GM20000 (cell line): ENCODE results near the gene VWA3B.
A peak's percentile ranks its signal among the peaks of the same experiment; 100 is the strongest.

ENCODE experiments used
- DNase-seq: peaks from one replicate; pipeline ENCODE4 v3.0.0; 2012; ENCODE audit warnings: low spot score
- TF ChIP-seq, protein P1 (sequence below): IDR thresholded peaks from 2 replicates; pipeline ENCODE4 v1.5.1; 2012; ENCODE audit warnings: mild to moderate bottlenecking, control low read depth; ENCODE audit errors: extremely low read depth, missing control alignments

VWA3B gene

DNA sequence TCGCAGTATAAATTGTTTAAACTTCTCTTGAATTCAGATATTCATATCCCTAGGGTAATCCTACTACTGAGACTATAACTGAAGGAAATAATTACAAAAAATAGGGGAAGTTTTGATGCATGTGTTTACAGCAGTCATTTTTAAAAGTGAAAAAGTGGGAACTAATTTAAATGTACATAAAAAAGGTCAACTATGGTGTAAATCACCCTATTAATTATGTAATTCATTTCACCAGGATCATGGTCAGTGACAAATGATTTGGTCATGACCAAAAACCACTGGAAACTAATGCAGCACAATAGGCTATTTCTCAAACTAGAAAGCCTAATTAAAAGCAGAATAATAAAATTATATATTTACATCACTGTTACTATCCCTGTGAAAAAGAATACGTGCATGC, 254.3 kb downstream of the VWA3B start:
- TF ChIP-seq, protein P1, sequence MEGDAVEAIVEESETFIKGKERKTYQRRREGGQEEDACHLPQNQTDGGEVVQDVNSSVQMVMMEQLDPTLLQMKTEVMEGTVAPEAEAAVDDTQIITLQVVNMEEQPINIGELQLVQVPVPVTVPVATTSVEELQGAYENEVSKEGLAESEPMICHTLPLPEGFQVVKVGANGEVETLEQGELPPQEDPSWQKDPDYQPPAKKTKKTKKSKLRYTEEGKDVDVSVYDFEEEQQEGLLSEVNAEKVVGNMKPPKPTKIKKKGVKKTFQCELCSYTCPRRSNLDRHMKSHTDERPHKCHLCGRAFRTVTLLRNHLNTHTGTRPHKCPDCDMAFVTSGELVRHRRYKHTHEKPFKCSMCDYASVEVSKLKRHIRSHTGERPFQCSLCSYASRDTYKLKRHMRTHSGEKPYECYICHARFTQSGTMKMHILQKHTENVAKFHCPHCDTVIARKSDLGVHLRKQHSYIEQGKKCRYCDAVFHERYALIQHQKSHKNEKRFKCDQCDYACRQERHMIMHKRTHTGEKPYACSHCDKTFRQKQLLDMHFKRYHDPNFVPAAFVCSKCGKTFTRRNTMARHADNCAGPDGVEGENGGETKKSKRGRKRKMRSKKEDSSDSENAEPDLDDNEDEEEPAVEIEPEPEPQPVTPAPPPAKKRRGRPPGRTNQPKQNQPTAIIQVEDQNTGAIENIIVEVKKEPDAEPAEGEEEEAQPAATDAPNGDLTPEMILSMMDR: no peak
- DNase-seq: no peak

DNA sequence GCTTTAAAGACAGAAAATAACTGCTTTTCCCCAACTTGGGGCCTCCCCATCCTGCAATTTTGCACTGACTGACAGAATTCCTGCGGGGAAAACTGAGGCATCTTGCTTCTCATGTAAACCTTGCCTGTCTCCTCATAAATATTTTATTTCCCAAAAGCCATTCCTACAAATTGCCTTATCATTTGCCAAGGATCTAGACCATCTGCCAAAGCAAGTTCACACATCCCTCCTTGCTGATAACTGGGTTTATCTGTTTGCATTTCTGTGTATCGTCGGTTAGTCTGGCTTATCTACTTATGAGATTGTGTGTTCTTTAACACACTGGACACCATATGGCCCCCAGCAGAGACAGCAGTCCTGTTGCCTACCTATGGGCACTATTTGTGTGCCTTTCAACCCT, 256.3 kb downstream of the VWA3B start:
- TF ChIP-seq, protein P1: no peak
- no peak for DNase-seq

DNA sequence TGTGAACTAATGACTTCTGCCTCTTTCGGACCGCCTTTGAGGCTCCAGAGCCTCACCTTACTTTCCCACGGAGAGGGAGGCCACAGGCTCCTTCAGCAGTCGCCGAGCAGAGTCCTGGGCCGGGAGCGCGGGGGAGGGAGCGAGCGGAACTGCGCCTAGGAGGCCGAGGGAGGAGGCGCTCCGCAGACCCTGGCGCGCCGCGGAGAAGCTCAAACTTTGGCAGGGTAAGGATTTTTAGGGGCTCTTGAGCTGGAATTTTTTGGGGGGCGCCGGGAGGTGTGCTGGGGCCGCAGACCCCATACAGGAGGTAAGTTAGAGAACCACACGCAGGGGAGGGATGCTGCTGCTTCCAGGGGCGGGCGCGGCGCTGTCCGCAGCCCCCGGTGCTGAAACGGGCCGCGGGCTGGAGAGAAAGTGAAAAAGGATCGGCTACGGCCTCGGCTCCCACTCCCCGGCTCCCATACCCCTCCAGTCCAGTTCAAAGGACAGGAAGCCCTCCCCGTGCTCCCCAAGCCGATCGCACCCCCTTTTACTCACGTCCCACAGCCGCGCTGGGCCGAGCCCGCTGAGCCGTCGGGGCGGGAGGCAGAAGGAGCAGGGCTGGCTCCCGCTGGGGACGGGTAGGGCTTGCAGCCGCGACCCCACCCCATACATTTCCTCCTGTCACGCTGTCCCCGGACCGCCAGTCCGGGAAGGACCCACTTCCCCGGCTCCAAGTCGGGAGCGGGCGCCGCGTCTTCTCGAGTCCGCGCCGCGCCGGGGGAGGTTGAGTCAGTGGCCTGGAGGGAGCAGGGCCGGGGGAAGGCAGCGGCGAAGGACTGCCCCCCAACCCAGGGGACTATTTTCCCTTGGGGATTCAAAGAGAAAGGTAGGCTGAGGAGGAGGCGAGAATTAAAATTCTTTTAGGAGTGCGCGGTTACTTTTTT, 259.6 kb downstream of the VWA3B start, which contains the start of gene CNGA3:
Gene CNGA3, plus strand, starts transcription at position 146 of the 926 bp plus-strand sequence. CDS start 23,520 bp downstream, outside the sequence.
- TF ChIP-seq, protein P1: no peak

DNA sequence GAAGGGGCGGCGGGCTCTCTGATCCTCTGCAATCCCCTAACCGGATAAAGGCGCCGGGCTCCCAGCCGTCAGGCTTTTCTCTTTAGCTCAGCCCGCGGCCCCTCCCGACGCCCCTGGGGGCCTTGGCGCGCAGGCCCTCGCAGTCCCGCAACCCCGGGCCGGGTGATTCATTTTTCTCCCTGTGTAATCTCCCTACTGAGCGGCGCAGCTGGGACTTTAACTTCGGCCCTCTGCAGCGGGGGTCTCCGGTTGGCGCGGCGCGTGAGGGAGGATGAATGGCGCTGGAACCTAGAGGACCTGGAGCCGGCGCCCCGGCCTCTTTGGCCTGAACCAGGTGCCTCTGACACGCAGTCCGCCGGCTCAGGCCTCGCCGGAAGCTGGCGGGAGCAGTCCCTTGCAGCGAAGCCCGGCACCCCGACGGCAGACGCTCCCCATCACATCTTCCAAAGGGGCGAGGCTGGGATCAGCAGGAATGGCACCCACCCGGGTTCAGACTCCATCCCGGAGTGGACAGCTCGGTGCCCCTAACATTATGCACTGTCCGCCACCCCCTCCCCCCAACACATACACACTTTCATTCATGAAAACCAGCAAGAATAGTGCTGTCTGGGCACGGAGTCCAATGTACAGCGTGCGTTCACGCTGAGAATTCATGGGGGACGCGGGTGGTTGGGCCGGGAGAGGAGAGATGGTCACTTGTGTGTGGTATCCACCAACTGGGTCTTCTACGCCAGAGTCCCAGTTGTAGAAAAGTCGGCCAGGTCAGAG, 260.5 kb downstream of the VWA3B start:
- DNase-seq: no peak
- TF ChIP-seq, protein P1: no peak

More for the DNA sequence above, 259.6 kb downstream of the VWA3B start, which contains the start of gene CNGA3:
- DNase-seq: peak; percentile 45

DNA sequence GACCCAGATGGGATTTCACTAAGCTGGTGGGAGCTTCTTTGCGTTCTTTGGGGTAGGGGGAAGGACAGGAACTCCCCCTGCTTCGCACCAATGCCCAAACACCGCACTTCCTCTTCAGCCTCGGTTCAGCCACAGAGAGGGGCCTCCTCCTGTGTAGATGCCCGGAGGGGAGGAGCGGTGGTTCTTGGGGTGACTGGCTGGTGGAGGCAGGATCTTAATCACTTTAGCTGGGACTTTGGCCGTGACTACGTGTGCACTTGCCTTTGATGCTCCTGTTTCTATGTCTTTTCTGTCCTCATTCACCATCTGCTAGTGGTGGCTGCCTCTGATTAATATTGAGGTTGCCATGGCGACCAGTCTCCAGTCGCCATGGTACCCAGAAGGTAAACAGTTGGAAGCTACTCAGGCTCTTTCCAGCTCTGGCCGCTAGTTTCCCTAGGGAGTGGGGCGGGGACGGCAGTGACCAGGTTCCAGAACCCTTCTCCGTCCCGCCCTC, 261.1 kb downstream of the VWA3B start:
- TF ChIP-seq, protein P1: no peak
- no peak for DNase-seq

DNA sequence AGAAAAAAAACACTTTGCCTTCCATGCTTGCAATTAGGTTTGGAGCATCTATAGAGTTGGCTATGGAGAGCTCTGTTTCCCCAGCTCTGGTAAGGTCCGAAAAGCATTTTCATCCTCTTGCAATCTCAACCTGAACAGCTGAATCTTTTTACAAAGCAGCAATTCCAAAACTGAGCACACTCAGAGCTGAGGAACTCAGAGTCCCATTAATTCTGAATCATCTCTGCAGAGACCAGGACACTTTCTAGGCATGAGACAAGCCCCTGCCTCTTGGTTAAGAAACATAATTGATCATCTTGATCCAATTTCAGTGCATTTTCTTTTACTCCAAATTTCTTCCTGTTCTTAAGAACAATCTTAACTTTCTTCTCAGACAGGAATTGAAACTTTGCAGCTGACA, 263.4 kb downstream of the VWA3B start:
- TF ChIP-seq, protein P1: no peak
- DNase-seq: no peak
